ENCODE data around the gene KCND2. TPM values are rescaled to one million over a fixed set of nuclear protein-coding genes. Genes with fewer than 3 reads are reported as not detected.

KCND2 gene
- total RNA-seq, 2 experiments from 2014 or later: not detected

GRCh38 chr7:120583899-120584586 is 311.1 kb downstream of the KCND2 start:
- intact Hi-C loops (cut with micrococcal nuclease): no loop called here
- no peak for DNase-seq
- Mint-ChIP-seq H3K4me3 (no peak overlapping the region), H3K27me3 (ENCODE audit: low read depth) (no peaks in the 10 kb centered on the region), H3K27ac (no peak overlapping the region), H3K9me3 (peaks cover 1% of the 10 kb centered on the region), H3K4me1 (ENCODE audit: low read depth) (no peaks in the 10 kb centered on the region), H3K36me3 (ENCODE audit: low read depth) (no peaks in the 10 kb centered on the region)
- CTCF ChIA-PET: no interaction called here

GRCh38 chr7:120586571-120586970 is 313.6 kb downstream of the KCND2 start:
- no peaks in the 10 kb centered on the region for H3K27me3 Mint-ChIP-seq (ENCODE audit: low read depth)

GRCh38 chr7:120587243-120587642 is 314.3 kb downstream of the KCND2 start:
- no peaks in the 10 kb centered on the region for H3K27me3 Mint-ChIP-seq (ENCODE audit: low read depth)

More at GRCh38 chr7:120586571-120586970, 313.6 kb downstream of the KCND2 start:
- intact Hi-C loops (cut with micrococcal nuclease): no loop called here
- DNase-seq: no peak
- H3K4me1 Mint-ChIP-seq (ENCODE audit: low read depth): no peaks in the 10 kb centered on the region
- H3K4me3 Mint-ChIP-seq: no peak overlapping the region
- H3K9me3 Mint-ChIP-seq: peaks cover 3% of the 10 kb centered on the region
- CTCF ChIA-PET: interaction anchor here (0.7 kb wide), 1 partner anchor 105 kb away, joined by 3 read pairs; no protein-coding TSS in a partner anchor
- no peaks in the 10 kb centered on the region for H3K36me3 Mint-ChIP-seq (ENCODE audit: low read depth)
- no peak overlapping the region for H3K27ac Mint-ChIP-seq

GRCh38 chr7:120588416-120588815 is 315.4 kb downstream of the KCND2 start:
- Mint-ChIP-seq H3K27me3 (ENCODE audit: low read depth) (no peaks in the 10 kb centered on the region), H3K36me3 (ENCODE audit: low read depth) (no peaks in the 10 kb centered on the region), H3K9me3 (peaks cover 2% of the 10 kb centered on the region), H3K4me1 (ENCODE audit: low read depth) (no peaks in the 10 kb centered on the region), H3K4me3 (no peak overlapping the region), H3K27ac (no peak overlapping the region)
- DNase-seq: no peak
- CTCF ChIA-PET: no interaction called here
- intact Hi-C loops (cut with micrococcal nuclease): no loop called here

More at GRCh38 chr7:120587243-120587642, 314.3 kb downstream of the KCND2 start:
- no peak overlapping the region for H3K4me3 Mint-ChIP-seq
- no peaks in the 10 kb centered on the region for H3K36me3 Mint-ChIP-seq (ENCODE audit: low read depth)
- peaks cover 2% of the 10 kb centered on the region for H3K9me3 Mint-ChIP-seq
- CTCF ChIA-PET: interaction anchor here (0.6 to 0.7 kb wide), 2 partner anchors 41 to 105 kb away, joined by 3 read pairs; no protein-coding TSS in a partner anchor
- no peak overlapping the region for H3K27ac Mint-ChIP-seq
- intact Hi-C loops (cut with micrococcal nuclease): no loop called here
- H3K4me1 Mint-ChIP-seq (ENCODE audit: low read depth): no peaks in the 10 kb centered on the region
- DNase-seq: no peak

- Mint-ChIP-seq H3K9me3 (peaks cover 2% of the 10 kb centered on the region), H3K27ac (no peak overlapping the region), H3K4me3 (no peak overlapping the region), H3K36me3 (ENCODE audit: low read depth) (no peaks in the 10 kb centered on the region), H3K27me3 (ENCODE audit: low read depth) (no peaks in the 10 kb centered on the region), H3K4me1 (ENCODE audit: low read depth) (no peaks in the 10 kb centered on the region)
- CTCF ChIA-PET: no interaction called here
- intact Hi-C loops (cut with micrococcal nuclease): no loop called here
- DNase-seq: no peak
These were observed 315.9 kb downstream of the KCND2 start for GRCh38 chr7:120588862-120589261.

GRCh38 chr7:120600607-120601006 is 327.6 kb downstream of the KCND2 start:
- Mint-ChIP-seq H3K27me3 (ENCODE audit: low read depth) (no peaks in the 10 kb centered on the region), H3K4me3 (no peak overlapping the region), H3K4me1 (ENCODE audit: low read depth) (no peaks in the 10 kb centered on the region), H3K36me3 (ENCODE audit: low read depth) (no peaks in the 10 kb centered on the region), H3K9me3 (no peaks in the 10 kb centered on the region), H3K27ac (no peak overlapping the region)
- intact Hi-C loops (cut with micrococcal nuclease): no loop called here
- DNase-seq: no peak
- CTCF ChIA-PET: no interaction called here

- Mint-ChIP-seq H3K27ac (no peak overlapping the region), H3K4me3 (no peak overlapping the region), H3K9me3 (no peaks in the 10 kb centered on the region), H3K36me3 (ENCODE audit: low read depth) (no peaks in the 10 kb centered on the region), H3K4me1 (ENCODE audit: low read depth) (no peaks in the 10 kb centered on the region), H3K27me3 (ENCODE audit: low read depth) (no peaks in the 10 kb centered on the region)
- CTCF ChIA-PET: no interaction called here
- intact Hi-C loops (cut with micrococcal nuclease): no loop called here
- DNase-seq: no peak
These were observed 330.4 kb downstream of the KCND2 start for GRCh38 chr7:120603366-120603765.

GRCh38 chr7:120609136-120609753 is 336.3 kb downstream of the KCND2 start:
- CTCF ChIA-PET: interaction anchor here (0.6 kb wide), 1 partner anchor 1470 kb away, joined by 3 read pairs; no protein-coding TSS in a partner anchor
- intact Hi-C loops (cut with micrococcal nuclease): no loop called here
- H3K36me3 Mint-ChIP-seq (ENCODE audit: low read depth): no peaks in the 10 kb centered on the region

GRCh38 chr7:120611975-120612374 is 339.0 kb downstream of the KCND2 start:
- H3K9me3 Mint-ChIP-seq: peaks cover 1% of the 10 kb centered on the region
- H3K36me3 Mint-ChIP-seq (ENCODE audit: low read depth): no peaks in the 10 kb centered on the region
- intact Hi-C loops (cut with micrococcal nuclease): no loop called here
- no peak overlapping the region for H3K4me3 Mint-ChIP-seq
- CTCF ChIA-PET: no interaction called here
- no peak overlapping the region for H3K27ac Mint-ChIP-seq
- no peaks in the 10 kb centered on the region for H3K27me3 Mint-ChIP-seq (ENCODE audit: low read depth)
- DNase-seq: no peak
- no peaks in the 10 kb centered on the region for H3K4me1 Mint-ChIP-seq (ENCODE audit: low read depth)

More at GRCh38 chr7:120609136-120609753, 336.3 kb downstream of the KCND2 start:
- Mint-ChIP-seq H3K27me3 (ENCODE audit: low read depth) (no peaks in the 10 kb centered on the region), H3K4me3 (no peak overlapping the region), H3K4me1 (ENCODE audit: low read depth) (no peaks in the 10 kb centered on the region), H3K27ac (no peak overlapping the region), H3K9me3 (peaks cover 1% of the 10 kb centered on the region)
- DNase-seq: no peak

- Mint-ChIP-seq H3K4me1 (ENCODE audit: low read depth) (no peaks in the 10 kb centered on the region), H3K4me3 (no peak overlapping the region), H3K9me3 (peaks cover 1% of the 10 kb centered on the region), H3K36me3 (ENCODE audit: low read depth) (no peaks in the 10 kb centered on the region), H3K27me3 (ENCODE audit: low read depth) (no peaks in the 10 kb centered on the region), H3K27ac (no peak overlapping the region)
- no peak for DNase-seq
- intact Hi-C loops (cut with micrococcal nuclease): no loop called here
- CTCF ChIA-PET: no interaction called here
These were observed 342.7 kb downstream of the KCND2 start for GRCh38 chr7:120615703-120616102.

GRCh38 chr7:120617275-120617674 is 344.3 kb downstream of the KCND2 start:
- intact Hi-C loops (cut with micrococcal nuclease): no loop called here
- CTCF ChIA-PET: no interaction called here
- Mint-ChIP-seq H3K4me3 (no peak overlapping the region), H3K9me3 (peaks cover 1% of the 10 kb centered on the region), H3K4me1 (ENCODE audit: low read depth) (no peaks in the 10 kb centered on the region), H3K27me3 (ENCODE audit: low read depth) (no peaks in the 10 kb centered on the region), H3K36me3 (ENCODE audit: low read depth) (no peaks in the 10 kb centered on the region), H3K27ac (no peak overlapping the region)
- no peak for DNase-seq

- intact Hi-C loops (cut with micrococcal nuclease): no loop called here
- Mint-ChIP-seq H3K4me3 (no peak overlapping the region), H3K4me1 (ENCODE audit: low read depth) (no peaks in the 10 kb centered on the region), H3K27ac (no peak overlapping the region), H3K36me3 (ENCODE audit: low read depth) (no peaks in the 10 kb centered on the region), H3K27me3 (ENCODE audit: low read depth) (no peaks in the 10 kb centered on the region), H3K9me3 (no peaks in the 10 kb centered on the region)
- no peak for DNase-seq
- CTCF ChIA-PET: no interaction called here
These were observed 355.3 kb downstream of the KCND2 start for GRCh38 chr7:120628251-120628650.

GRCh38 chr7:120639884-120640283 is 366.9 kb downstream of the KCND2 start:
- H3K4me1 Mint-ChIP-seq (ENCODE audit: low read depth): no peaks in the 10 kb centered on the region
- CTCF ChIA-PET: no interaction called here
- no peaks in the 10 kb centered on the region for H3K36me3 Mint-ChIP-seq (ENCODE audit: low read depth)
- no peaks in the 10 kb centered on the region for H3K9me3 Mint-ChIP-seq
- no peak for DNase-seq
- intact Hi-C loops (cut with micrococcal nuclease): no loop called here
- H3K4me3 Mint-ChIP-seq: no peak overlapping the region
- no peaks in the 10 kb centered on the region for H3K27me3 Mint-ChIP-seq (ENCODE audit: low read depth)
- H3K27ac Mint-ChIP-seq: no peak overlapping the region
